Cardiac muscle cell (in vitro differentiated cells and primary cell): ENCODE measurements around the gene FRMD5. TPM values are rescaled to one million over a fixed set of nuclear protein-coding genes. Genes with fewer than 3 reads are reported as not detected.

Experiments
- DNase-seq, 2 donors: peaks; one replicate each; pipeline versions ENCODE4 v3.0.0 to v3.0.0-alpha.2; 2010 to 2017; ENCODE audit warnings: low read depth in 1 of 2, low spot score in 1 of 2
- H3K27ac ChIP-seq: fragments of 200-600 bp; sonication (generic); 2 replicates; pipeline ENCODE4 v1.5.1; 2016
- H3K27me3 ChIP-seq: fragments of 200-600 bp; sonication (generic); 2 replicates; pipeline ENCODE4 v1.6.0; 2016; ENCODE audit warnings: control low read depth
- H3K36me3 ChIP-seq: fragments of 200-600 bp; sonication (generic); 2 replicates; pipeline ENCODE4 v1.5.1; 2016; ENCODE audit warnings: control low read depth
- H3K4me1 ChIP-seq: fragments of 200-600 bp; sonication (generic); 2 replicates; pipeline ENCODE4 v1.8.1; 2017; ENCODE audit warnings: low read depth, mild to moderate bottlenecking, mixed run types
- H3K4me3 ChIP-seq: fragments of 200-600 bp; sonication (generic); 2 replicates; pipeline ENCODE4 v1.5.1; 2016; ENCODE audit warnings: mild to moderate bottlenecking
- H3K9me3 ChIP-seq: fragments of 200-600 bp; sonication (generic); 2 replicates; pipeline ENCODE4 v1.5.1; 2017; ENCODE audit warnings: low read depth, mild to moderate bottlenecking, control low read depth
- CTCF ChIP-seq: IDR thresholded peaks from 2 replicates; pipeline ENCODE4 v1.5.1; 2012; ENCODE audit warnings: low read depth, mild to moderate bottlenecking, low read length
- polyA plus RNA-seq: library from polyadenylated mRNA; unstranded; fragments of >200 nt; fragmentation: Nextera tagmentation; extraction: Ambion mirVana; gene quantifications from 2 replicates; pipeline ENCODE4 v1.2.1, GENCODE V29; 2016
- total RNA-seq: library from RNA; depleted of rRNA; stranded (reverse); fragments of >200 nt; gene quantifications from 2 replicates; pipeline ENCODE4 v1.2.3, GENCODE V29; 2016

The FRMD5 gene
- total and polyA plus RNA-seq, 2 experiments from 2014 or later = 26.8 to 59.7 TPM

GRCh38 chr15:44147636-44148035, 47.4 kb downstream of the FRMD5 start:
- no peaks in the 10 kb centered on the region for H3K36me3 ChIP-seq
- TF ChIP-seq CTCF = no peak
- no peaks in the 10 kb centered on the region for H3K9me3 ChIP-seq
- DNase-seq = no peak
- peaks cover 9% of the 10 kb centered on the region for H3K4me1 ChIP-seq
- H3K27me3 ChIP-seq = no peaks in the 10 kb centered on the region
- no peak overlapping the region for H3K27ac ChIP-seq
- H3K4me3 ChIP-seq = no peak overlapping the region

GRCh38 chr15:44145495-44145894, 49.6 kb downstream of the FRMD5 start:
- H3K27ac ChIP-seq = no peak overlapping the region
- TF ChIP-seq CTCF = no peak
- no peaks in the 10 kb centered on the region for H3K9me3 ChIP-seq
- no peaks in the 10 kb centered on the region for H3K27me3 ChIP-seq
- H3K4me1 ChIP-seq = peaks cover 9% of the 10 kb centered on the region
- peak in 1 of 2 donors; percentile 19 for DNase-seq
- H3K36me3 ChIP-seq = no peaks in the 10 kb centered on the region
- no peak overlapping the region for H3K4me3 ChIP-seq

- Histone ChIP-seq H3K9me3 (no peaks in the 10 kb centered on the region), H3K27ac (no peak overlapping the region), H3K36me3 (no peaks in the 10 kb centered on the region), H3K4me3 (no peak overlapping the region), H3K27me3 (no peaks in the 10 kb centered on the region), H3K4me1 (peaks cover 9% of the 10 kb centered on the region)
- DNase-seq = no peak
- no peak for TF ChIP-seq CTCF
These were observed 50.1 kb downstream of the FRMD5 start for GRCh38 chr15:44144992-44145391.

- TF ChIP-seq CTCF = no peak
- Histone ChIP-seq H3K27ac (no peak overlapping the region), H3K27me3 (no peaks in the 10 kb centered on the region), H3K9me3 (no peaks in the 10 kb centered on the region), H3K4me1 (peaks cover 9% of the 10 kb centered on the region), H3K36me3 (no peaks in the 10 kb centered on the region), H3K4me3 (no peak overlapping the region)
- DNase-seq = peak in 1 of 2 donors; percentile 18
These were observed 50.9 kb downstream of the FRMD5 start for GRCh38 chr15:44144184-44144583.

- peak in 1 of 2 donors; percentile 13 for DNase-seq
- no peak for TF ChIP-seq CTCF
- Histone ChIP-seq H3K36me3 (no peaks in the 10 kb centered on the region), H3K4me1 (no peaks in the 10 kb centered on the region), H3K27ac (no peak overlapping the region), H3K4me3 (no peak overlapping the region), H3K27me3 (no peaks in the 10 kb centered on the region), H3K9me3 (no peaks in the 10 kb centered on the region)
These were observed 57.3 kb downstream of the FRMD5 start for GRCh38 chr15:44137750-44138149.

- Histone ChIP-seq H3K27ac (no peak overlapping the region), H3K4me1 (no peaks in the 10 kb centered on the region), H3K4me3 (no peak overlapping the region), H3K36me3 (no peaks in the 10 kb centered on the region), H3K9me3 (no peaks in the 10 kb centered on the region), H3K27me3 (no peaks in the 10 kb centered on the region)
- DNase-seq = no peak
- no peak for TF ChIP-seq CTCF
These were observed 58.0 kb downstream of the FRMD5 start for GRCh38 chr15:44136991-44137477.
